MCF 10A (cell line): ENCODE results near the gene TNFSF12. TPM values are rescaled to one million over a fixed set of nuclear protein-coding genes. Genes with fewer than 3 reads are reported as not detected.

Experiments used
- BruUV-seq: library from RNA; stranded (reverse); fragments of 400-500 nt; replicated peaks from 2 replicates; lab custom pipeline; 2021; lab: Mats Ljungman, UMichigan
- CTCF ChIA-PET: fragments of 300-600 bp; sonication (Branson Sonifier 250); formaldehyde crosslinking; extraction: SDS; loops from one replicate; lab custom pipeline; 2021; ENCODE audit warnings: antibody characterized with exemption, inconsistent platforms; lab: Yijun Ruan, JAX
- POLR2A ChIA-PET: fragments of 300-600, 350-650 bp; sonication (Branson Sonifier 250); formaldehyde crosslinking; extraction: SDS; loops from one replicate; lab custom pipeline; 2020; ENCODE audit warnings: antibody characterized with exemption, inconsistent platforms; lab: Yijun Ruan, JAX
- DNase-seq: peaks from one replicate; pipeline ENCODE4 v3.0.0-alpha.2; 2018; ENCODE audit not compliant: unreplicated experiment
- H3K27ac Mint-ChIP-seq: one replicate; pipeline ENCODE4 v1.8.0; 2022; ENCODE audit warnings: mild to moderate bottlenecking, low read depth, mixed read lengths; ENCODE audit not compliant: unreplicated experiment
- H3K27me3 Mint-ChIP-seq: one replicate; pipeline ENCODE4 v1.8.0; 2022; ENCODE audit warnings: mixed read lengths; ENCODE audit not compliant: insufficient read depth, unreplicated experiment
- H3K36me3 Mint-ChIP-seq: one replicate; pipeline ENCODE4 v1.8.0; 2022; ENCODE audit warnings: mild to moderate bottlenecking, moderate library complexity, mixed read lengths; ENCODE audit not compliant: insufficient read depth, unreplicated experiment
- H3K4me1 Mint-ChIP-seq: one replicate; pipeline ENCODE4 v1.8.0; 2022; ENCODE audit warnings: mixed read lengths; ENCODE audit not compliant: insufficient read depth, unreplicated experiment
- H3K4me3 Mint-ChIP-seq: one replicate; pipeline ENCODE4 v1.8.0; 2022; ENCODE audit warnings: mild to moderate bottlenecking, moderate library complexity, mixed read lengths; ENCODE audit not compliant: unreplicated experiment
- H3K9me3 Mint-ChIP-seq: one replicate; pipeline ENCODE4 v1.8.0; 2022; ENCODE audit warnings: mixed read lengths; ENCODE audit not compliant: unreplicated experiment
- intact Hi-C: fragments of 100-400 bp; cut with micrococcal nuclease; formaldehyde crosslinking; loops from 2 replicates; pipeline ENCODE4 v1.14.1; 2022
- total RNA-seq: library from RNA; stranded (reverse); gene quantifications from 2 replicates; pipeline ENCODE4 v1.2.3, GENCODE V29; 2022
- TF ChIP-seq, protein P1 (sequence below): fragments of 200-600 bp; IDR thresholded peaks from one replicate; pipeline ENCODE4 v1.8.0; 2022; ENCODE audit warnings: antibody characterized with exemption, mild to moderate bottlenecking; ENCODE audit not compliant: unreplicated experiment

Gene TNFSF12
- total RNA-seq, 1 experiment from 2014 or later: 3.9 TPM

GRCh38 chr17:7502171-7502847, 46.5 kb upstream of the TNFSF12 start:
- H3K36me3 Mint-ChIP-seq: peaks cover 95% of the 10 kb centered on the region
- ChIA-PET CTCF (interaction anchor here (1.7 kb wide), 1 partner anchor 59 kb away, joined by 7 read pairs; no protein-coding TSS in a partner anchor), POLR2A (no interaction called here)
- intact Hi-C loops: no loop called here
- BruUV-seq: no TSS peak
- no peak overlapping the region for H3K27ac Mint-ChIP-seq
- H3K4me1 Mint-ChIP-seq: no peaks in the 10 kb centered on the region
- H3K27me3 Mint-ChIP-seq: no peaks in the 10 kb centered on the region
- H3K4me3 Mint-ChIP-seq: no peak overlapping the region
- TF ChIP-seq, protein P1, sequence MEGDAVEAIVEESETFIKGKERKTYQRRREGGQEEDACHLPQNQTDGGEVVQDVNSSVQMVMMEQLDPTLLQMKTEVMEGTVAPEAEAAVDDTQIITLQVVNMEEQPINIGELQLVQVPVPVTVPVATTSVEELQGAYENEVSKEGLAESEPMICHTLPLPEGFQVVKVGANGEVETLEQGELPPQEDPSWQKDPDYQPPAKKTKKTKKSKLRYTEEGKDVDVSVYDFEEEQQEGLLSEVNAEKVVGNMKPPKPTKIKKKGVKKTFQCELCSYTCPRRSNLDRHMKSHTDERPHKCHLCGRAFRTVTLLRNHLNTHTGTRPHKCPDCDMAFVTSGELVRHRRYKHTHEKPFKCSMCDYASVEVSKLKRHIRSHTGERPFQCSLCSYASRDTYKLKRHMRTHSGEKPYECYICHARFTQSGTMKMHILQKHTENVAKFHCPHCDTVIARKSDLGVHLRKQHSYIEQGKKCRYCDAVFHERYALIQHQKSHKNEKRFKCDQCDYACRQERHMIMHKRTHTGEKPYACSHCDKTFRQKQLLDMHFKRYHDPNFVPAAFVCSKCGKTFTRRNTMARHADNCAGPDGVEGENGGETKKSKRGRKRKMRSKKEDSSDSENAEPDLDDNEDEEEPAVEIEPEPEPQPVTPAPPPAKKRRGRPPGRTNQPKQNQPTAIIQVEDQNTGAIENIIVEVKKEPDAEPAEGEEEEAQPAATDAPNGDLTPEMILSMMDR: no peak
- no peak for DNase-seq
- no peaks in the 10 kb centered on the region for H3K9me3 Mint-ChIP-seq

- ChIA-PET CTCF (interaction anchor here (1.7 kb wide), 1 partner anchor 58 kb away, joined by 7 read pairs; no protein-coding TSS in a partner anchor), POLR2A (no interaction called here)
- H3K27me3 Mint-ChIP-seq: no peaks in the 10 kb centered on the region
- intact Hi-C loops: loop anchor here (1.0 kb wide), 1 partner anchor 68 kb away; the partner anchor contains the start of gene TMEM102
- no peak overlapping the region for H3K4me3 Mint-ChIP-seq
- peaks cover 95% of the 10 kb centered on the region for H3K36me3 Mint-ChIP-seq
- no peaks in the 10 kb centered on the region for H3K4me1 Mint-ChIP-seq
- no peak for DNase-seq
- H3K27ac Mint-ChIP-seq: no peak overlapping the region
- no TSS peak for BruUV-seq
- no peaks in the 10 kb centered on the region for H3K9me3 Mint-ChIP-seq
- TF ChIP-seq, protein P1: peak; percentile 23
Measured at GRCh38 chr17:7502987-7503386, 45.9 kb upstream of the TNFSF12 start.

GRCh38 chr17:7503521-7503920, 45.3 kb upstream of the TNFSF12 start:
- no peak for DNase-seq
- POLR2A ChIA-PET: interaction anchor here (0.5 kb wide), 1 partner anchor 267 kb away, joined by 3 read pairs; no protein-coding TSS in a partner anchor
- no TSS peak for BruUV-seq
- Mint-ChIP-seq H3K4me3 (no peak overlapping the region), H3K9me3 (no peaks in the 10 kb centered on the region), H3K27me3 (no peaks in the 10 kb centered on the region), H3K27ac (no peak overlapping the region), H3K36me3 (peaks cover 95% of the 10 kb centered on the region), H3K4me1 (no peaks in the 10 kb centered on the region)
- intact Hi-C loops: loop anchor here (1.0 kb wide), 1 partner anchor 68 kb away; the partner anchor contains the start of gene TMEM102
- CTCF ChIA-PET: interaction anchor here (0.6 to 1.7 kb wide), 2 partner anchors 16 to 57 kb away, joined by 3 to 7 read pairs; no protein-coding TSS in a partner anchor
- TF ChIP-seq, protein P1: no peak

DNA sequence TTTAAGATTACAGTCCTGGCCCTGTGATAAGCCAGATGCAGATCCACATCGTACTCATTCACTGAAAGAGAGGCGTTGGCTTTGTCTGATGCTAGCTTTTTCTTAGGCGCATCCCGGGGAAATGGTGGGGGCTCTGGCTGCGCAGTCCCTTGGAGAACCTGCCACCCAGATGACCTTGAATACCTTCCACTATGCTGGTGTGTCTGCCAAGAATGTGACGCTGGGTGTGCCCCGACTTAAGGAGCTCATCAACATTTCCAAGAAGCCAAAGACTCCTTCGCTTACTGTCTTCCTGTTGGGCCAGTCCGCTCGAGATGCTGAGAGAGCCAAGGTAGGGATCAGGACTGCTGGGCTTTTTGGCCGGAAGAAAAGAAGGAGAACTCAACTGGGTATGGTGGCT, 40.7 kb upstream of the TNFSF12 start:
- no peaks in the 10 kb centered on the region for H3K4me1 Mint-ChIP-seq
- CTCF ChIA-PET: interaction anchor here (1.6 to 3.9 kb wide), 2 partner anchors 52 to 71 kb away, joined by 4 to 36 read pairs; partner anchors contain the start of gene SENP3
- no TSS peak for BruUV-seq
- TF ChIP-seq, protein P1: no peak
- no peaks in the 10 kb centered on the region for H3K27me3 Mint-ChIP-seq
- peaks cover 98% of the 10 kb centered on the region for H3K36me3 Mint-ChIP-seq
- no peak overlapping the region for H3K27ac Mint-ChIP-seq
- H3K4me3 Mint-ChIP-seq: no peak overlapping the region
- intact Hi-C loops: no loop called here
- H3K9me3 Mint-ChIP-seq: no peaks in the 10 kb centered on the region
- DNase-seq: no peak
- POLR2A ChIA-PET: interaction anchor here (0.6 to 1.8 kb wide), 5 partner anchors 22 to 68 kb away, joined by 3 to 5 read pairs (median 4); partner anchors contain the start of gene POLR2A
